Stimulated activated CD4-positive, alpha-beta T cell treated with anti-CD3 and anti-CD28 coated beads, Interleukin-1b, Interleukin-23, amount 100 ng/mL, for 1 hour (primary cell): ENCODE measurements around the gene P2RX6.
"Not testable (repeated sequence)": the region's sequence is repeated elsewhere in the genome, so short reads cannot be mapped to it uniquely, and the experiment has no call there.

Experiments used
- DNase-seq, 2 donors: peaks; one replicate each; pipeline ENCODE4 v3.0.0-alpha.2; 2020; ENCODE audit warnings: low read depth in 2 of 2

P2RX6 gene

DNA sequence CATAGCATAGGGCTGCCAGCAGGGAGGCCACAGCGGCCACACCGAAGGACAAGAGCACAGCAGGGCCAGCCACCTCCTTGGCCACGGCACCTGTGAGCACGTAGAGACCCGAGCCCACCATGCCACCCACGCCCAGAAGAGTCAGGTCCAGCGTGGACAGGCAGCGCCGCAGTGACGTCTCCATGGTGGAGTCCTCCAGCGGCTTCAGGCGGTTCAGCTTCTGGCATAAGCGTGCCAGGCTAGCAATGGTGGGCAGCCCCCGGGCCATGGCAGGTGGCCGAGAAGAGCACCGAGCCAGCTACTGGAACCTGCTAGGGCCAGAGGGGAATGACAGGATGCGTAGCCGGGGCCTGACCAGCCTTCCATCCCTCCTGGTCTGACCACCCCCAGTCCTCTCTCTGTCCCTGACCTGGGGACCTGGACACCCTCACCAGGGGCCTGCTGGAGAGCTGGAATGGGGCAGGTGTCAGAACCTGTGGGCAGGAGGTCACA lies 16.6 kb downstream of the P2RX6 start:
- DNase-seq, result no peak

DNA sequence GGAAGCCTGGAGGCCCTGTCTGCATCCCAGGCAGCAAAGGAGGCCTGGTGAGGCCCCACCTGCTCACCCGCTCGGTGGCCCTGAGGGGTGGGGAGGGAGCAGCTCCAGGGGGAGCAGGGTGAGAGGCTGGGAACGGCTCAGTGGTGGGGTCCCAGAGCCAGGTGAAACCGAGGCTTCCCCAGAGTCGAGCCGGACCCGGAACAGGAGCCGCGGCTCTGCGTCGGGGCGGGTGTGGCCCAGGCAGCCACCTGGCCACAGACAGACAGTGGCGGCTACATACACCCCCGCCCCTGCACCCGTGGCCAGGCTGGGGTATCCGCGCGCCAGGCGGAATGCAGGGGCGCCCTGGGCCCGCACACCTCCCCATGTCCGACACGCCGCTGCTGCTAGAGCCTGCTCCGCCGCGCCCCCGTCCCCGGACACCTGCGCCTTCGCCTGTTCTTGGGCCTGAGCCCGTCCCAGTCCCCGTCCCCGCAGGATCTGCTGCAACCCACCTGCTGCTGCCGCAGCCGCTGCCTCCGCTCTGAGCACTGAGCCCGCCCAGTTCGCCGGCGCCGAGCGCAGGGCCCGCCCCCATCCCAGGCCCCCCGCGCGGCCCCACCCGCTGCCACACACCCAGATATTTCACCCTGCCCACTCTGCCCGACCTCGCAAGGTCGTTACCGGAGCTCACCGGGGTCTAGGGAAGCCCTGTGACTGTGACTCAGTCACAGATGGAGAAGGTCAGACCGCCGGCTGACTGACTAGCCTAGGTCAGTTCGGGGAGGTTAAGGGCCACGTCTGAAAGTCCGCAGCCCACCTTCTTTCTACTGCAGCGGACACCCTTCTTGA lies 17.3 kb downstream of the P2RX6 start, which contains the start of gene SLC7A4:
SLC7A4 (minus strand) TSS at position 525 of the 831 bp plus-strand sequence. CDS start 749 bp downstream, outside the sequence.
- no peak for DNase-seq

DNA sequence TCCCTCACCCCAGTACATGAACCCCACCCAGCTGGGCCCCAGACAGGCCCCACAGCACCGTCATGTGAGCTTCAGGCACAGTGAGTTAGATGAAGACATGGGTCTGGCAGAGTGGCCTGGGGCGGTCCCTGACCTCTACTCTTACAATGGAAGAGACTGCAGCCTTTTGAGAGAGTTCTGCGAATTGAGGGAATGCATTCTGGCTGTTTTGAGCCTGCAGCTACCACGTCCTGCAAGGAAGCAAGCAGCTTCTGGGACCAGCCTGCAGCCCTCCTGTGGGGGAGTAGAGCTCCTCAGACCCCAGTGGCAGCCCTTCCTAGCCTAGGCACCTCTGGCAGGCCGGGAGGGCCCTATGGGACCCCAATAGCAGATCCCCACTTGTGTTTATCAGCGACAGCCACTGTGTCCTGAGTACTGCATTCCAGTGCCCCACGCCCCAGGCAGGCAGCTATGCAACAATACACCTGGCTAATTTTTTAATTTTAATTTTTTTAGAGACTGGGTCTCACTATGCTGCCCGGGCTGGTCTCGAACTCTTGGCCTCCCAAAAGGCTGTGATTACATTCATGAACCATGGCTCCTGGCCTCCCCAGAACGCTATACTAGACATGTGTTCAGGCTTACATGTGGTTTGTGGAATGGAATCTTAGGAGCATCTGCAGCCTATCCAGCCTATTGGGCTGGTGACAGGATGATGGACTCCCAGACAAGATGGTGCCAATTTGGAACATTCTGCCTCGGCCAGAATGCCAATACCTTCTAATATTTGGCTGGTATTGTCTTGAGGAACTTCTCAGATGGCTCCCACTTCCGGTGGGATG lies 18.1 kb downstream of the P2RX6 start:
- DNase-seq, result no peak

DNA sequence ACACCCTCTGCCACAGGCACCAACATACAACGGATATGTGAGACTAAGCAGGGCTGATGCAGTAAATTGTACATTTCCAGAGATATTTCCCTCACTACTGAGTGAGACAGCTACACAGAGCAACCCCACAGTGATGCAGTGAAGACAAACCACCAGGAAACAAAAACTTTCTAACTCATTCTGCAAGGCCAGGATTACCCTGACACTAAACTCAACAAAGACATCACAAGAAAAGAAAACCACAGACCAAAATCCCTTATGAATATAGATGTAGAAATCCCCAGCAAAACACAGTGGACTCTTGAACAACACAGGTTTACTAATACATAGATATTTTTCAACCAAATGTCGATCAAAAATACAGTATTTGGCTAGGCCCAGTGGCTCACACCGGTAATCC lies 18.9 kb downstream of the P2RX6 start:
- DNase-seq, result no peak

DNA sequence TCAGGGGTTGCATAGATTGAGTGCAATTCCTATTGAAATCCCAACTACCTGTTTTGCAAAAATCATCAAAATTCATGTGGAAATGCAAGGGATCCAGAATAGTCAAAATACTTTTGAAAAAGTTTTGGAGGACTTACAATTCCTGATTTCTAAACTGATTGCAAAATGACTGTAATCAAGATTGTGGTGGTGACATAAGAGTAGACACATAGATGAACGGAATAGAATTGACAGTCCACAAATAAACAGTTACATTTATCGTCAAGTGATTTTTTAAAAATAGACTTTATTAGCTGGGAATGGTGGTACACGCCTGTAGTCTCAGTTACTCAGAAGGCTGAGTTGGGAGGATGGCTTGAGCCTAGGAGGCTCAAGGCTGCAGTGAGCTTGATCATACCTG lies 20.0 kb downstream of the P2RX6 start:
- DNase-seq, result no peak

DNA sequence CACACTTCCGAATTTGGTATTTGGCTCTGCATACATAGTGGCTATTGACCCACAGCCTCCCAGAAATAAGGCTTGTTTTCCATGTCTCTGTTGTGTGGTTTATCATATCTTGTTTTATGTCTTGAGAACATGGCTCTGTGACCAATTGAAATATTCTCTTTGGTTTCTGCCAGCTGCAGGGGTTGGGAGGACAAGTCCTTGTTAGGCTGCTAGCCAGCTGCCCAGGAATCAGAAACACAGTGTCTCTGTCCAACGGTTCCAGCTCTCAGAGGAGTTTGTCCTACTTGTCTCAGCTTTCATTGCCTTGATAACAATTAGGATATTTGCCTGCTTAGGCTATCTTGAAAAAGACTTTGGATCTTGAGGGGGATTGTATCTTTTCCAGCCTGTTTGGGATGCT lies 23.4 kb downstream of the P2RX6 start:
- DNase-seq, result no peak

DNA sequence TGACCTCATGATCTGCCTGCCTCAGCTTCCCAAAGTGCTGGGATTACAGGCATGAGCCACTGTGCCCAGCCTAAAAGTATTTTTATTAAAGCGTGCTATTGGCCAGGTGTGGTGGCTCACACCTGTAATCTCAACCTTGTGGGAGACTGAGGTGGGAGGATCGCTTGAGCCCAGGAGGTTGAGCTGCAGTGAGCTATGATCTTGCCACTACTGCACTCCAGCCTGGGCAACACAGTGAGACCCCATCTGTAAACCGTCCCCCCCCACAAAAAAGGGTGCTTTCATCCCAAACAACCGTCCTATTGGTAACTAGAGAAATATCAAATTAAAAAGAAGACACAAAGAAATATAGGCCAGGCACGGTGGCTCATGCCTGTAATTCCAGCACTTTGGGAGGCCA lies 24.2 kb downstream of the P2RX6 start:
- DNase-seq, result not testable (repeated sequence)

DNA sequence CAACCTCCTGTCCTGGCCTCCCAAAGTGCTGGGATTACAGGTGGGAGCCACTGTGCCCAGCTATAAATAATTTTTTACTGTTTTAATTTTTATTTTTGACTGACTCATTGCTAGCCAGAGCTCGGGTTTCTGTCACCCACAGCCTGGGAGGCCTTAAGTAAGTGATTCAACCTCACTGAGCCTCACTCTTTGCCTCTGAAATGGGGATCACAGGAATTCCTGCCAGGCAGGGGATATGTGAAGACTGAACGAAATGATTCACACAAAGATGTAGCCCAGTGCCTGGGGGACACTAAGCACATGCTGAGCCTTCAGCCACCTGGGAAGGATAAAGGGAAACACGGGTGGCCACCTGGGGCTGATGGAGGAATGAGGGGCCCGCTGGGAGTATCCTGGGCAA lies 27.0 kb downstream of the P2RX6 start:
- no peak for DNase-seq

DNA sequence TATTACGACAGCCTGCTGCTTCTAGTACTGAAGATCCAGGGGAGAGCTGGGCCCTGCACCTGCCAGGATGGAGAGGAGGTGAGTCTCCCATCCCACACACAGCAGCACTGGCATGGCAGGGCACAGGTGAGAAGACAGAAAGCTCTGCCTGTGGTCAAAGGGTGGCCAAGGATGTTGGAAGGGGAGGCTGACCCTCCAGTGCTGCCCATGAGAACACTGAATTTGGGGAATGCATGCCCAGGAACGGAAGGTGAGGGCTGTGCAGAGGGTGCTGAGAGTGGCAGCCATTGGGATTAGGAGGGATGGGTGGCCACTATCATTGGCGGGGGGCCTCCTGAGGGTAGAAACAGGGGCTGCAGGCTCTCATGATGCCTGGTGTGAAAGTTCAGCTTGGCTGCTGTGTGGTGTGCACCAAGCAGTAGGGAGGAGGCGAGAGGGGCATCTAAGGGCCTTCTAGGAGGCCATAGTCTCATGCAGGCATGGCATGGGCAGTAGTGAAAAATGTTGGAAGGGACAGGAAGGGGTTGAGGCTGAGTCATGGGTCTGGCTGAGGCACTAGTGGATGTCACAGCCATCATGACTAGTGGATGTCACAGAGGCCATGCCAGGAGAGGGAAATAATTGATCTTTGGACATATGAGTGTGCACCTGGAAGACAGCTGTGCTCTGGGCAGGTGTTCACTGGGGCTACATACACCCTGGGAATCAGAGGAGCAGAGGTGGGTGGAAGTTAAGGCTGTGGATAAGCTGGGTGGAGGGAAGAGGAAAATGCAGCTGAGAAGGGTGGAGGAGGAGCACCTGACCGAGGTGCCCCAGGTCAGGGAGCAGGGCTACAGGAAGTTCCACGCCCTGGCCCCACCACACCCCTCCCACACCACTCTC lies 28.3 kb downstream of the P2RX6 start:
- DNase-seq, result no peak

DNA sequence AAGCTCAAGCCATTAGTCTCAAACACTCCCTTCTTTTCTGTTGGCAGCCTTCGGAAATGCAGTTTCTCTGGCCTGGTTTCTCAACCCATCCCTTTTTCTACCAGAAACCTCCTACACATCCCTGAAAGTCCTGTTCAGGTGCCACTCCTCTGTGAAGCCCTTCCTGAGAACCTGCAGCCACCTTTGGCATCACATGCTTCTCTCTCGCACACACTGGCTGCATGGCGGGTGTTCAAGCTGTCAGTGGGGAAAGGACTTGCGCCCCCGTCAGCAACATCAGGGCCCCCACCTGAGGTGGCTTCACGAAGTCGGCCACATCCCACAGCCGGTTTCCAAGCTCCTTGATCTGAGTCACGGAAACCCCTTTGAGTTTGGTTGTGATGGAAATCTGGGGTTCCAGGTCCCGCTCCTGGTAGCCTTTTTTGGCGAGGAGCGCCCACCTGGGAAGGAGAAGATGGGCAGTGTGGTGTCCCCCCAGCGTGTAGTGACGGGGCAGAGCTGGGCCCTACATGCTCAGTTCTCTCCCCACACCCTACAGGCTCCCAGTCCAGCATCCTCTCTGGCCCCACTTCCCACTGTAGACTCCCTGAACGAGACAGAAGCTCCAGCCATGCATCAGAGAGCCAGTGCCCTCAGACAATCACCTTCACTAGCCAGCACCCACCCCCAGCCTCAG lies 29.0 kb downstream of the P2RX6 start:
- no peak for DNase-seq

DNA sequence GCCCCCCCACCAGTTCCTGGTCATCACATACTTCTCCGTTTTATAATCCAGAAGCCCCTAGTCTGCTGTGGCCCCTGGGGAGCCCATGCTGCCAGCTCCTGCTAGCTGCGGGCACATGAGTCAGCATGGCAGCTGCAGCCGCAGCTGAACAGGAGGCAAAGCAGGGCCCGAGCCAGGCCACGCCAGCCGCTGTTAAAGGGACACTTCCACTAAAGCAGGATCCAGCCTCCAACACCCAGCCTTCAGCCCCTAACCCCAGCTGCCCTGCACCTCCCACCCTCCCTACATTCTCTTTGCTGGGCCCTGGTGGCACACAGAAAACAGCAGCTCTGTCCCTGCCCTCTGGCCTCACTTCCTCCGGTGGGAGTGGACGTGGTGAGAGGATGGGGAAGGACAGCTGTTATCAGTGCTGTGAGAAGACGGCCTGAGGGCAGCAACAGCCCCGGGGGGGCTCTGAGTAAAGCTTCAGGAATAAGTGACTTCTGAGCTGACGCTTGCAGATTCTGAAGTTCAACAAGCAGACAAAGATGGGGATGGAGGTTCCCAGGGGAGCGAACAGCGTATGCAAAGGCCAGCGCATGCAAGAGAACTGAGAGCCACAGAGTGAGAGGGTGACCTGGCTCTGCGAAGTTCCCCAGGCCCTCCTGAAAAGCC lies 30.1 kb downstream of the P2RX6 start:
- no peak for DNase-seq

DNA sequence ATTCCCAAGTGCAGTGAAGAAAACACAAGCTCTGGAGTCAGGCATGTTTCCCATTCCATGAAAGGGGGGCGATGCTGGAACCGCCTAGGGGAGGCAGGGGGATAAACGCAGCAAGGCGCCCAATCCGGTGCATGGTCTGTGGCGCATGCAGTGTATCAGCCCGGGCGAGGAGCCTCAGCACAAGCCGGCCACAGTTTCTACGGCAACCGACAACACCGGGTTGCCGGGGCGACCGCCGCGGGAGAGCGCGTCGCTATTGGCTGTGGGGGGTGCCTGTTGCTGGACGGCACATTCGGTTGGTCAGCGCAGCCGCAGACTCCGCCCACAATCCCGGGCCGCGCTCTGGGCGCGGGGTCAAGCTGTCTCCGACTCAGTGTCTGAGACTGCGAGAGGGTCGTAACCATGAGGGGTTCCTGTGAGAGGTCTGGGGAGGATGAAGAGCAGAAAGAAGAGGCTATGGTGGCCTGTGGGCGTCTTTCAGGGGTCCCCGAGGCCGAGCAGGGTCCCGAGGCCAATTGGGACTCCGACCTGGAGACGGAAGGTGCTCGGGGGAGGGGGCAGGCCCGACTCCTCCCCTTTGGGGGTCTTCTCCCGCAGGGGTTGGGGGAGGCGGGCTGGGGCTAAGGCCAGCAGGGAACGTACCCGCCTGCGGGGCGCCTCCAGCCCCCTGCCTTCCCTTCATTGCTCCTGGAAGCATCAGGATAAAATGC lies 30.8 kb downstream of the P2RX6 start, which contains the start of gene LRRC74B:
LRRC74B (plus strand) TSS at position 362 of the 710 bp plus-strand sequence; CDS start at position 403, 41 bp downstream.
- peak; percentile 18 to 21 for DNase-seq

DNA sequence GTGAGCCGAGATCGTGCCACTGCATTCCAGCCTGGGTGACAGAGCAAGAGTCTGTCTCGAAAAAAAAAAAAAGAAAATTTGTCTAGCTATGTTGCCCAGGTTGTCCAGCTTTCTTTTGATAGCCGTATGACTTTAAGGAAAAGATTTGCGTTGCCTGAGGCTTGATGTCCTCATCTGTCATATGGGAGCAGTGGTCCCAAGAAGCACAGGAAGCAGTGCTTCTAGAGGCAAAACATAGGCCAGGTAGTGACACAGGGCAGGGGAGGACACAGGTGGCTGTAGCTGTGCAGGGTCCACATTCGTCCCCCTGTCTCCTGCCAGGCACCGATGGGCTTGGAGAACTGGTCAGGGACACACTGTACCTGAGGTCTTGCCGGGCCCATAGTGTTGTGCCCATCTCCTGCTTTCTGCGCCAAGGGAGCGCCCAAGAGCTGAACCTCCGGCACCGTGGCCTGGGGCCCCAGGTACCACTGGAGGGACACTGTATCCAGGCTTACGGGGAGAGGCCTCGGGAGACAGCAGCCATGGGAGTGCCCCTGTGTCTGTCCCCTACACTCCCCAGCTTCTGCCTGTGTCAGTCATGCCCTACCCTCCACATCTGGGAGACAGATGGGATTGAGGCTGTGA lies 32.2 kb downstream of the P2RX6 start:
- no peak for DNase-seq

DNA sequence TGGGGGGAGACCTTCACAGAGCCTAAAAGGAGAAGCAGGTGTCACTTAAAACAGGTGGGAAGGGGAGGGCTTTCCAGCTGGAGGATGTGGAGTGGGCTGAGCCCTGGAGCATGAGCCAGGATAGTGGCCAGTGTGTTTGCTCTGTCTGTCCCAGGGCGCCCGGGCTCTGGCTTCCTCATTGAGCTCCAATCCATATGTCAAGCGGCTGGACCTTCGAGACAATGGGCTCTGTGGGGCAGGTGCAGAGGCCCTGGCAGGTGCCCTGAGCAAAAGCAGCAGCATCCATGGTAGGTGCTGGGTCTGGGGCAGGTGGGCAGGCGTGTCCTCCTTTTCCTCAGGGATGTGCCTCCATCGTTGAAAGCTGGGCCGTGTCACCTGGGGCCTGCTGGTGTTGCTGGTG lies 32.8 kb downstream of the P2RX6 start:
- DNase-seq, result no peak

DNA sequence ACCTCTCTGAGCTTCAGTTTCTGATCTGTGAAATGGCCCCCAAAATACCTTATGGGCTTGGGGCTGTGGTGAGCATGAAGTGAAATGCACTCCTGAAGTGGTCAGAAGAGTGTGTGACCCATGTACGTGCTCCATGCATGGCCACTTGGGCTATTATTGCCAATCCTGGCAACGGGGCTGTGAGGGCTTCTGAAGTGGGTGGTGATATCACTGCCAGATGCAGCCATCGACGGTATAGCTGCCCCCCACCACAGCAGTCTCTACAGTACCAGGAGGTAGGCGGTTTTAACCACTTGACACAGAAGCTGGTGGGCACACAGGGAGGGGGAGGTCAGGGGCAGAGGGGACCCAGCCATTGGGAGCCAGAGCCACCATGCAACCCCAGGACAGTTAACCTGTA lies 33.5 kb downstream of the P2RX6 start:
- not testable (repeated sequence) for DNase-seq

DNA sequence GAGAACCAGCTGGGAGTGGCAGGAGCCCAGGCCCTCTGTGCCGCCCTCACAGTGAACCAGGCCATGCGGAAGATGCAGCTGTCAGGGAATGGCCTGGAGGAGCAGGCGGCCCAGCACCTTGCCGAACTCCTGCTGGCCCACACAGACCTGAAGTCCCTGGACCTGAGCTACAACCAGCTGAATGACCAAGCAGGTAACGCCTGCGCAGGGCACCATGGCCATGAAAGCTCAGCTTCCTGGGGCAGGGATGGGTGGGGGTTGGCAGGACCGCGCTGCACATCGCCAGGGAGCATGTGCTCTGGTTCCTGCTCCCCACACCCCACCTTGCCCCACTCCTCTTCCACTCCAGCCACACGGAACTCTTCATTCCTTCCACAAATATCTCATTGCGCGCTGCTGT lies 34.0 kb downstream of the P2RX6 start:
- DNase-seq, result not testable (repeated sequence)

DNA sequence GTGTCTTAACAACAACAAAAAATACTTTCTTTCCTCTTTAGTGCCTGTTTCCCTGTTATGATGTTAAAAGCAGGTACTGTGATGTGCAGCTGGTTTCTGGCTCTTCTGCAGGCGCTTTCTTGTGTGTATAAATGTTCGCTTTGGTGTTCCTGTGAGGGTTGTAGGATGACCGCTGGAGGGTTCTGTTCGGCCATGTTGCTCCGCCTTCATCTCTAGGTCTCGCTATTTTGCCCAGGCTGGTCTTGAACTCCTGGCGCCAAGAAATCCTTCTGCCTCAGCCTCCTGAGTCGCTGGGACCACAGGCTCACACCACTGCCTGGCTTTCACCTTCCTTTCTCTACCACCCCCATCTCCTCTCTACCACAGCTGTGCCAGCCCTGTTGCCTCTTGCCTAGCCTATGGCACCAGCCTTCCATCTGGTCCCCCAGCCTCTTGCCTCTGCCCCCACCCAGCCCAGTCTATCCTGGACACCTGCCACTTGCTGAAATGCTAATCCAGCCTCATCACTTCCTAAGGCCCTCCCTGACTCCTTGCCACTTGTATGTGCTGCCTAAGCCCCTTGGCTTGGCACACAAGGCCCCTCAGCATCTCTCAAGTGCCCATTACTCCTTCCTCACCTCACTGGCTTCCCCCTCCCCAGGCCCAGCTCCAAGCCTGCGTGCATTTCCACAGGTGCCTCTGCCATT lies 36.3 kb downstream of the P2RX6 start:
- no peak for DNase-seq

DNA sequence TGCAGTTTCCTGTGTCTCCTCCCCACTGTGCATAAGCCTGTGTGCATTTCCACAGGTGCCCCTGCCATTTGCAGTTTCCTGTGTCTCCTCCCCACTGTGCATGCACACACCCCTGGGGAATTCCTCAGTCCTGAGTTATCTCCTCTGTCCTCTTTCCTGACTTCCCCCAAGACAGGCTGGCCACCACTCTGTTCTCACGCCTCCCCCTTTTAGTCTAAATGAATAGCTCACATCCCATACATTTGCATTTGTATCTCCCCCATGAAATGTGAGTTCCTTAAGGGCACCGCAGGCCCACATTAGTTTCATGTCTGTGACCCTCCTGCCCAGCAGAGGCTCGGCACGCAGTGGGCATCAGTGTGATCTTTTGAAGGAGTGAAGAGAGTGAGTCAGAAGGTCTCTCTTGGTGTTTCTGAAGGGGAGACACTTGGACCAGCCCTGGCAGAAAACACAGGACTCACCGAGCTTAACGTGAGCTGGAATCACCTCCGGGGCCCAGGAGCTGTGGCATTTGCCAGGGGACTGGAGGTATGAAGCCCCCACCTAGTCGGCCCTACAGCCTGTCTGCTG lies 37.0 kb downstream of the P2RX6 start:
- no peak for DNase-seq
